Naive thymus-derived CD8-positive, alpha-beta T cell (primary cell): ENCODE data around the gene GPATCH2L. TPM values are rescaled to one million over a fixed set of nuclear protein-coding genes. Genes with fewer than 3 reads are reported as not detected.

Experiments
- ATAC-seq, 2 donors: fragments of 150-1000 bp; cut with Tn5 transposase in 1 of 2; sonication (Bioruptor Pico), chemical (Tn5 transposase) in 1 of 2; 1 replicate in 1 of 2; 2 replicates in 1 of 2; pipeline ENCODE4 v1.10.0; 2021; ENCODE audit warnings: mild to moderate bottlenecking in 2 of 2, moderate library complexity in 2 of 2
- POLR2A ChIA-PET: fragments of 350-600 bp; sonication (Branson Sonifier 250); formaldehyde crosslinking; loops from one replicate; lab custom pipeline; 2021; ENCODE audit warnings: antibody characterized with exemption; lab: Charles Lee
- DNase-seq, 10 donors: peaks; one replicate each; pipeline versions ENCODE4 v3.0.0 to v3.0.0-alpha.2; 2020 to 2022
- H3K27ac Mint-ChIP-seq, 10 donors: one replicate each; pipeline ENCODE4 v1.8.0; 2020 to 2022; ENCODE audit warnings: mild to moderate bottlenecking in 10 of 10, mixed read lengths in 10 of 10, moderate library complexity in 4 of 10, inconsistent platforms in 1 of 10
- H3K27me3 Mint-ChIP-seq, 5 donors: one replicate each; pipeline ENCODE4 v1.8.0; 2021 to 2022; ENCODE audit warnings: mixed read lengths in 5 of 5
- H3K36me3 Mint-ChIP-seq, 3 donors: one replicate each; pipeline ENCODE4 v1.8.0; 2020 to 2022; ENCODE audit warnings: mixed read lengths in 3 of 3, mild to moderate bottlenecking in 2 of 3, inconsistent platforms in 1 of 3
- H3K4me1 Mint-ChIP-seq, 4 donors: one replicate each; pipeline ENCODE4 v1.8.0; 2021 to 2022; ENCODE audit warnings: mixed read lengths in 4 of 4
- H3K4me3 Mint-ChIP-seq, 10 donors: one replicate each; pipeline ENCODE4 v1.8.0; 2020 to 2022; ENCODE audit warnings: mild to moderate bottlenecking in 10 of 10, mixed read lengths in 10 of 10, moderate library complexity in 6 of 10, inconsistent platforms in 1 of 10
- H3K9me3 Mint-ChIP-seq, 9 donors: one replicate each; pipeline ENCODE4 v1.8.0; 2020 to 2022; ENCODE audit warnings: mixed read lengths in 9 of 9, mild to moderate bottlenecking in 3 of 9, inconsistent platforms in 1 of 9, moderate library complexity in 1 of 9
- polyA plus RNA-seq, 3 donors: library from polyadenylated mRNA; unstranded; fragments of 300-500 nt; fragmentation: Illumina TruSeq; gene quantifications; one replicate each; pipeline ENCODE4 v1.2.3, GENCODE V29; 2021
- total RNA-seq, 8 experiments: library from RNA in 2 of 8; stranded (reverse) in 2 of 8; gene quantifications; one replicate each; pipeline ENCODE4 v1.2.3 and lab custom pipeline; 2021 to 2026

Gene GPATCH2L
- total and polyA plus RNA-seq, 5 experiments from 2014 or later: 9.5 to 63.3 (median 12.8) TPM

GRCh38 chr14:76212242-76212641 is 60.5 kb downstream of the GPATCH2L start:
- H3K4me1 Mint-ChIP-seq: peaks cover 0 to 2% (median 0%) of the 10 kb centered on the region in 4 donors
- H3K9me3 Mint-ChIP-seq: peaks cover 0 to 12% (median 5%) of the 10 kb centered on the region in 9 donors

GRCh38 chr14:76217179-76217578 is 65.5 kb downstream of the GPATCH2L start:
- Mint-ChIP-seq H3K4me3 (no peak overlapping the region), H3K27ac (no peak overlapping the region), H3K27me3 (peaks cover 0 to 1% (median 0%) of the 10 kb centered on the region in 5 donors), H3K36me3 (peaks cover 3 to 17% (median 7%) of the 10 kb centered on the region in 3 donors), H3K4me1 (no peaks in the 10 kb centered on the region), H3K9me3 (peaks cover 0 to 24% (median 11%) of the 10 kb centered on the region in 9 donors)
- DNase-seq (no peak), ATAC-seq (no peak)
- POLR2A ChIA-PET: no interaction called here

More at GRCh38 chr14:76212242-76212641, 60.5 kb downstream of the GPATCH2L start:
- no peak overlapping the region for H3K27ac Mint-ChIP-seq
- ATAC-seq: no peak
- peaks cover 5 to 15% (median 6%) of the 10 kb centered on the region in 3 donors for H3K36me3 Mint-ChIP-seq
- no peak for DNase-seq
- H3K27me3 Mint-ChIP-seq: no peaks in the 10 kb centered on the region
- H3K4me3 Mint-ChIP-seq: no peak overlapping the region
- POLR2A ChIA-PET: no interaction called here

- H3K4me3 Mint-ChIP-seq: no peak overlapping the region
- POLR2A ChIA-PET: no interaction called here
- ATAC-seq (no peak), DNase-seq (no peak)
- H3K27ac Mint-ChIP-seq: no peak overlapping the region
- H3K4me1 Mint-ChIP-seq: no peaks in the 10 kb centered on the region
- peaks cover 0 to 1% (median 0%) of the 10 kb centered on the region in 5 donors for H3K27me3 Mint-ChIP-seq
- H3K9me3 Mint-ChIP-seq: peaks cover 0 to 23% (median 12%) of the 10 kb centered on the region in 9 donors
- H3K36me3 Mint-ChIP-seq: peaks cover 3 to 14% (median 7%) of the 10 kb centered on the region in 3 donors
Observed at GRCh38 chr14:76218662-76219061, 66.9 kb downstream of the GPATCH2L start.

- peaks cover 7 to 35% (median 16%) of the 10 kb centered on the region in 9 donors for H3K9me3 Mint-ChIP-seq
- POLR2A ChIA-PET: no interaction called here
- DNase-seq: no peak
- no peak for ATAC-seq
- H3K36me3 Mint-ChIP-seq: peaks cover 3 to 22% (median 4%) of the 10 kb centered on the region in 3 donors
- no peak overlapping the region for H3K27ac Mint-ChIP-seq
- no peaks in the 10 kb centered on the region for H3K4me1 Mint-ChIP-seq
- peaks cover 0 to 1% (median 0%) of the 10 kb centered on the region in 5 donors for H3K27me3 Mint-ChIP-seq
- H3K4me3 Mint-ChIP-seq: no peak overlapping the region
Observed at GRCh38 chr14:76219873-76220272, 68.2 kb downstream of the GPATCH2L start.

GRCh38 chr14:76227450-76228050 is 75.8 kb downstream of the GPATCH2L start:
- no peaks in the 10 kb centered on the region for H3K27me3 Mint-ChIP-seq
- ATAC-seq: no peak
- peaks cover 0 to 27% (median 10%) of the 10 kb centered on the region in 3 donors for H3K36me3 Mint-ChIP-seq
- H3K4me3 Mint-ChIP-seq: no peak overlapping the region
- H3K4me1 Mint-ChIP-seq: no peaks in the 10 kb centered on the region
- no peak for DNase-seq
- peaks cover 8 to 35% (median 15%) of the 10 kb centered on the region in 9 donors for H3K9me3 Mint-ChIP-seq
- H3K27ac Mint-ChIP-seq: no peak overlapping the region
- POLR2A ChIA-PET: no interaction called here

- DNase-seq: no peak
- Mint-ChIP-seq H3K4me3 (no peak overlapping the region), H3K9me3 (peaks cover 8 to 35% (median 15%) of the 10 kb centered on the region in 9 donors), H3K27ac (no peak overlapping the region), H3K4me1 (no peaks in the 10 kb centered on the region), H3K36me3 (peaks cover 4 to 30% (median 14%) of the 10 kb centered on the region in 3 donors), H3K27me3 (no peaks in the 10 kb centered on the region)
- POLR2A ChIA-PET: no interaction called here
- no peak for ATAC-seq
Observed at GRCh38 chr14:76228138-76228537, 76.4 kb downstream of the GPATCH2L start.

GRCh38 chr14:76232800-76233199 is 81.1 kb downstream of the GPATCH2L start:
- no peak for ATAC-seq
- no peak for DNase-seq
- H3K36me3 Mint-ChIP-seq: peaks cover 28 to 37% (median 32%) of the 10 kb centered on the region in 3 donors
- peaks cover 0 to 3% (median 0%) of the 10 kb centered on the region in 4 donors for H3K4me1 Mint-ChIP-seq
- H3K27me3 Mint-ChIP-seq: no peaks in the 10 kb centered on the region
- POLR2A ChIA-PET: no interaction called here
- H3K9me3 Mint-ChIP-seq: peaks cover 0 to 10% (median 2%) of the 10 kb centered on the region in 9 donors
- H3K27ac Mint-ChIP-seq: no peak overlapping the region
- no peak overlapping the region for H3K4me3 Mint-ChIP-seq

GRCh38 chr14:76235628-76236027 is 83.9 kb downstream of the GPATCH2L start:
- Mint-ChIP-seq H3K4me1 (peaks cover 0 to 3% (median 0%) of the 10 kb centered on the region in 4 donors), H3K4me3 (no peak overlapping the region), H3K27me3 (peaks cover 0 to 2% (median 0%) of the 10 kb centered on the region in 5 donors), H3K27ac (no peak overlapping the region), H3K36me3 (peaks cover 44 to 54% (median 53%) of the 10 kb centered on the region in 3 donors), H3K9me3 (peaks cover 0 to 20% (median 6%) of the 10 kb centered on the region in 9 donors)
- POLR2A ChIA-PET: no interaction called here
- DNase-seq: no peak
- ATAC-seq: no peak

GRCh38 chr14:76236172-76237130 is 84.7 kb downstream of the GPATCH2L start:
- DNase-seq (no peak), ATAC-seq (no peak)
- Mint-ChIP-seq H3K9me3 (peaks cover 0 to 22% (median 12%) of the 10 kb centered on the region in 9 donors), H3K36me3 (peaks cover 48 to 54% (median 53%) of the 10 kb centered on the region in 3 donors), H3K4me3 (no peak overlapping the region), H3K4me1 (peaks cover 0 to 3% (median 0%) of the 10 kb centered on the region in 4 donors), H3K27ac (no peak overlapping the region), H3K27me3 (peaks cover 0 to 2% (median 0%) of the 10 kb centered on the region in 5 donors)
- POLR2A ChIA-PET: no interaction called here

- H3K4me1 Mint-ChIP-seq: peaks cover 0 to 3% (median 0%) of the 10 kb centered on the region in 4 donors
- peaks cover 0 to 2% (median 0%) of the 10 kb centered on the region in 5 donors for H3K27me3 Mint-ChIP-seq
- peaks cover 50 to 56% (median 53%) of the 10 kb centered on the region in 3 donors for H3K36me3 Mint-ChIP-seq
- H3K27ac Mint-ChIP-seq: no peak overlapping the region
- DNase-seq: no peak
- POLR2A ChIA-PET: no interaction called here
- no peak for ATAC-seq
- no peak overlapping the region for H3K4me3 Mint-ChIP-seq
- peaks cover 0 to 29% (median 20%) of the 10 kb centered on the region in 9 donors for H3K9me3 Mint-ChIP-seq
Observed at GRCh38 chr14:76237349-76237990, 85.7 kb downstream of the GPATCH2L start.

- Mint-ChIP-seq H3K4me3 (no peak overlapping the region), H3K36me3 (peaks cover 4 to 29% (median 10%) of the 10 kb centered on the region in 3 donors), H3K4me1 (no peaks in the 10 kb centered on the region), H3K27ac (no peak overlapping the region), H3K9me3 (peaks cover 0 to 35% (median 26%) of the 10 kb centered on the region in 9 donors), H3K27me3 (peaks cover 0 to under 1% (median 0%) of the 10 kb centered on the region in 5 donors)
- ATAC-seq: no peak
- no peak for DNase-seq
- POLR2A ChIA-PET: no interaction called here
Observed at GRCh38 chr14:76245097-76245496, 93.4 kb downstream of the GPATCH2L start.

- no peak for DNase-seq
- Mint-ChIP-seq H3K27me3 (peaks cover 0 to 11% (median 2%) of the 10 kb centered on the region in 5 donors), H3K27ac (no peak overlapping the region), H3K36me3 (no peaks in the 10 kb centered on the region), H3K4me1 (no peaks in the 10 kb centered on the region), H3K9me3 (peaks cover 0 to 3% (median 0%) of the 10 kb centered on the region in 9 donors), H3K4me3 (no peak overlapping the region)
- POLR2A ChIA-PET: no interaction called here
- ATAC-seq: no peak
Observed at GRCh38 chr14:76250302-76250701, 98.6 kb downstream of the GPATCH2L start.
